Eye (tissue), 1 donor: ENCODE results near the gene ITPR2.
"Not testable (repeated sequence)": the region's sequence is repeated elsewhere in the genome, so short reads cannot be mapped to it uniquely, and the experiment has no call there.

Experiments used
- DNase-seq: peaks from one replicate; pipeline ENCODE4 v3.0.0-alpha.2; 2015

ITPR2 gene

DNA sequence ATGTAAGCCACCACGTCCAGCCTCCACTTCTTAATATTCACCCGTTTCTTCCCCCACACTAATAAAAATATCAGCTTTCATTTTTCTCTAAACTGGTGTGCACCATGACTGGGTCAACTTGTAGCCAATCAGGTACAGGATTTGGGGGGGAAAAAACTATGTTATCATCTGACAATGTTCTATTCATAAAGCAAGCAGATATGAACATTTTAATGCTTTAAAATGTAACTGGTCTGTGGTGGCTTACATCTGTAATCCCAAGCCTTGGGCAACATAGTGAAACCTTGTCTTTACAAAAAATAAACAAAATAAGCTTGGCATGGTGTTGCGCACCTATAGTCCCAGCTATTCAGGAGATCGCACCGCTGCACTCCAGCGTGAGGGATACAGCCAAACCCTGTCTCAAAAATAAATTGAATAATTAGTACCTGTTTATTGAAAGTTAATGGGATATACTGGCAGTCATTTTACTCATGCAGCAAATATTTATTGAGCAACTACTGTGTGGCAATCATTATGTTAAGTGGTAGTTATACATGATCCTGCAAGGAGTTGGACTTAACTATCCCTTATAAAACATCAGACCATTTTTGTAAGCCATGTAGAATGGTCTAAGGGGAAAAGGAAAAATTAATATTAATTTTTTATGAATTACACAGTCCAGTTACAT is 15.3 kb upstream of the ITPR2 start:
- DNase-seq, result no peak

DNA sequence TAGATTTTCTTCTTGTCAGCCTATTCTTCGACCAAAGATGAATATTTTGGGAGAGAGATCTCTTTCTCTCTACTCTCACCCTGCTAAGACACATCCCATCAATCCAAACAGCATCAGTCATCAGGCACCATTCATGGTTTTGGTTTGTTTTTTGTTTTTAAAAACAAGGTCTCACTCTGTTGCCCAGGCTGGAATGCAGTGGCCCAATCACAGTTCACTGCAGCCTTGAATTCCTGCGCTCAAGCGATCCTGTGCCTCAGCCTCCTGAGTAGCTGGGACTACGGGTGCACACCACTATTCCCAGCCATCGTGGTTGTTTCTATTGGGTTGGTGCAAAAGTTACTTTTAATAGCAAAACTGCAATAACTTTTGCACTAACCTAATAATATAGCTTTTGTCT is 14.4 kb upstream of the ITPR2 start:
- no peak for DNase-seq

DNA sequence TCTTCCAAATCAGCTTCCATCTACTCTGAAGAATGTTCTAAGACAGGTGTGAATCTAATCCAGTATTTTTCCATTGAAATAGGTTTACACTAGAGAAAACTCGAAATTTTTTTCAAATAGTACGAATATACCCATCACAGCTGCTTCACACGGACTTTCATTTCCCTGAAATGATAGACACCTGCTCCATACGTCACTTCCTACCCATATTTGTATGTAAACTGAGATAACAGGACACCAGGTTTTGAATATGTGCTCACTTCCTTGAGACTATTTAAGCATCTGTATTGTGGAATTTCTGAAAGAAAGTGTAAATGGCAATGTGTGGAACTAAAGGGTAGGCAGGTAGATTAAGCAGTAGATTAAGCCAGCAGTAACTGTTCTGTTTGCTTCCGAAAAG is 13.4 kb upstream of the ITPR2 start:
- no peak for DNase-seq

DNA sequence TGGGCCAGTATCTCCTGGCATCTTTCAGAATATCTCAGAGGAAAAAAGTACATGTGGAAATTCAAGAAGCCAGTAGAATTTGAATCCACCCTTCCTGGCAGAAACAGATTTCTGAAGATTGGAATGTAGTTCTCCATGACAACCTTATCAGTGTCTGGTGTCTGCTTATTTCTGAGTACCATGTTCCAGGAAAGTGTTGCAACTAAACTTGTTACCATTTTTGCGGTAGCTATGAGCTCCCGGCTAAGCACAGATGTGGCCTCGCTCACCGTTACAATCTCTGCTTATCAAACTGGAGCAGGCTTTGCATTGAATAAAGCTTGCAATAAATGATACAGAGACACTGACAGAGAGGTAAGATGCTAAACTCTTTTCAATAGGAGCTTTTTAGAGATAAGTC is 13.0 kb upstream of the ITPR2 start:
- DNase-seq, result no peak

DNA sequence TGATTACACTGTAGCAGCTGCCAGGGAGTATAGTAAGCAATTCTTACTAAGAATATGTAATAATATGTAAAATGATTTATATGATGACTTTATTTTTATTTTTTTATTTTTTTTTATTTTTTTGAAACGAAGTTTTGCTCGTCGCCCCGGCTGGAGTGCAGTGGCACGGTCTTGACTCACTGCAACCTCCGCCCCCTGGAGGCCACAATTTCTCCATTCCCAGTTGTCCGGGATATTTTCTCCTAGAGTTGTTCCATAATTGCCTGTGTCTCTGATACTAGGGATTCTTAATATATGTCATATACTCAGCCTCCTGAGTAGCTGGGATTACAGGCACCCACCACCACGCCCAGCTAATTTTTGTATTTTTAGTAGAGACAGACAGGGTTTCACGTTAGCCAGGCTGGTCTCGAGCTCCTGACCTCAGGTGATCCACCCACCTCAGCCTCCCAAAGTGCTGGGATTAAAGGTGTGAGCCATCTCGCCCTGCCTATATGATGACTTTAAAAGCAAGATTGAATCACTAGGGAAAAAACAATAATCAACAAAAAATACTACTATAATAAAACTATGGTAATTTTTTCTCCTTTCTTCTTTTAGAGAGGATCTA is 12.2 kb upstream of the ITPR2 start:
- peak; percentile 58 for DNase-seq

DNA sequence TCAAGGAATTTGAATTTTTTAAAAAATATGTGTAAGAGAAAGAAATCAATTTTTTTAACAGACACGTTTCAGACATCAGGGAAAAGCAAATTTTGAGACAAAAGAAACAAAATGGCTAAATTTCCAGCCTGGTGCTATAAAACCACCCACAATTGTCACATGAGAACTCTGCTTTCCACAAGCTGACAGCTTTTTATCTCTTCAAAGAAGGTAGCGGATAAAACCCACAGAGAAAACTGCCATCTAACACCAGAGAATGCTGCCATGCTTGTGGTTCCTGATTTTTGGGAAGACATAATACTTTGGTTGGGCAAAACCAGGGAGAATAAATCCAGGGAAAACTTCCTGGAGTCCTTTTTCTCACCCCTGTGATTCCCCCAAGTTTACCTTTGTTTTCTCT is 10.3 kb upstream of the ITPR2 start:
- DNase-seq, result no peak

DNA sequence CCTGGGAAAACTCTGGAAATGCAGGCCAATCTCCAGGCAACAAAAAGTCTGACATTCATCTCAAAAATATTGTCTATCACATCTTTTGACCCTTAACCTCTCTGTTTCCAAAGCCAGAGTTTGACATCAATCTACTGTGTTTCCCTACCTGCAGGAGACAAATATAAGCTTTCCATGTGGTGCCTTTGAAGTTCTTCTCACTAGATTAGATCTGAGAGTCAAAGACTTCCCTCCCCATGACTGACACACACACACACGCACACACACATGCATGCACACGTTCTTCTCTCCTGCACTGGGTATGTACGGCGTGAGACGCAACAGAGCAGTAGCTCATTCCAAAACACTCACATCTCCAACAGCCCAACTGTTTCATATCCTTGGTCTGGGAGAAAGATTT is 8.1 kb upstream of the ITPR2 start:
- DNase-seq, result no peak

DNA sequence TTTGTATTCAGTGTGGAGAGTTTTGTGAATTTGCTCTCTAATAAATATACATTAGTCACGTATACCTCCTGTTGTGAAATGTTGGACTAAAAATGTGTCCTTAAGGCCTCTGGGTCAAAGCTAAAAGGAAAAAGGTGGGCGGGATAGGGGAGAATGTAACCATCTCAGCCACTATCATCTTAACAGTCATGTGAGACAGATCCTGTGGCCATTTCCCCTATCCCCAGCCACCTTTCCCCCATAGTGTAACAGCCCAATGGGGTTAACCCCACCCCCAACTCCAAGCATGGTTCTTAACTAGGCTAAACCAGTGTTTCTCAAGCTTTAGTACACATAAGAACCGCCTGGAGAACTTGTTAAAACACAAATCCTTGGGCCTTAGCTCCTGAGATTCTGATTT is 6.5 kb upstream of the ITPR2 start:
- DNase-seq, result no peak

DNA sequence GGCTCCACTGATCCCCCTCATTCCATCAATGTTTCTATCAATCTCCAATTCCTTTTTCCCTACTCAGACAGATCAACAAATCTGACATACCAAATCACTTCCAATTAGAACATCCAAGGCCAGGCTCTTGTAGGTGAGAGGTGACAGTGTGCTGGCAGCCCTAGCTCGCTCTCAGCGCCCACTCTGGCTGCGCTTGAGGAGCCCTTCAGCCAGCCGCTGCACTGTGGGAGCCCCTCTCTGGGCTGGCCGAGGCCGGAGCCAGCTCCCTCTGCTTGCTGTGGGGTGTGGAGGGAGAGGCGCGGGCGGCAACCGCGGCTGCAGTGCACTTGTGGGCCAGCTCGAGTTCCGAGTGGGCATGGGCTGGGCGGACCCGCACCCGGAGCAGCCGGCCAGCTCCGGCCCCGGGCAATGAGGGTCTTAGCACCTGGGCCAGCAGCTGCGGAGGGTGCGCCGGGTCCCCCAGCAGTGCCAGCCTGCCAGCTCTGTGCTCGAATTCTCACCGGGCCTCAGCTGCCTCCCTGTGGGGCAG is 6.0 kb upstream of the ITPR2 start:
- DNase-seq, result no peak

DNA sequence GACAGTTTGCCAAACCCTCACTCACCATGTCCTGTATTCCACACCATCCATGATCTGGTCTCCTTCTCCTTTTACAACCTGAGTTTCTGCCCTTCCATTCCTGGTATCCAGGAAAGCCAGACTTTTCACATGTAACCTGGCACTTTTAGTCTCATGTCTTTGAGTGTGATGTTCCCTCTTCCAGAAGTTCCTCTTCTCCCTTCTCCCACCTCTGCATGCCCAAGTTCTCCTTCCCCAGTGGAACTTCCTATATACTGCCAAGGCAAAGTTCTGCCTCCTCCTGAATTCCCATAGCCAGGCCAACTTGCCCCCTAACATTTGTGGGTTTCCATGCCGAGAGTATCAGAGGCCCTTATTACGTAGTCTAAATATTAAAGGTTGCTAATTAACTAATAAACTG is 3.2 kb upstream of the ITPR2 start:
- DNase-seq, result no peak

DNA sequence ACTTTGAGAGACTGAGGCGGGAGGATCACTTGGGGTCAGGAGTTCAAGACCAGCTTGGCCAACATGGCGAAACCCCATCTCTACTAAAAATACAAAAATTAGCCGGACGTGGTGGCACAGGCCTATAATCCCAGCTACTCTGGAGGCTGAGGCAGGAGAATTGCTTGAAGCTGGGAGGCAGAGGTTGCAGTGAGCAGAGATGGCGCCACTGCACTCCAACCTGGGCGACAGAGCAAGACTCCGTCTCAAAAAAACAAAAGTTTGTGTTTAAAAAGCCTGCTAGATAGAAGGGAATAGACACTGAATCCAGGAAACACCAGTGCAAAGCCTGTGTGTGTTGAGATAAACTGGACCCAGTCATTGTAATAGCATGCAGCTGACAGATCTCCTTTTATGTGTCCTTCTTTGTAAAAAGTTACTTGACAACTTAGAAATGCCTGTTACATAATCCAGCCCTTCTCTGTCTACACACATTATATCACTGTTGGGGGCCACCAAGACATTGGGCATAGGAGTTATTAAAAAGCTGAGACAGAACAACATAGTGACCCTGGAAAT is 1.6 kb upstream of the ITPR2 start:
- not testable (repeated sequence) for DNase-seq

DNA sequence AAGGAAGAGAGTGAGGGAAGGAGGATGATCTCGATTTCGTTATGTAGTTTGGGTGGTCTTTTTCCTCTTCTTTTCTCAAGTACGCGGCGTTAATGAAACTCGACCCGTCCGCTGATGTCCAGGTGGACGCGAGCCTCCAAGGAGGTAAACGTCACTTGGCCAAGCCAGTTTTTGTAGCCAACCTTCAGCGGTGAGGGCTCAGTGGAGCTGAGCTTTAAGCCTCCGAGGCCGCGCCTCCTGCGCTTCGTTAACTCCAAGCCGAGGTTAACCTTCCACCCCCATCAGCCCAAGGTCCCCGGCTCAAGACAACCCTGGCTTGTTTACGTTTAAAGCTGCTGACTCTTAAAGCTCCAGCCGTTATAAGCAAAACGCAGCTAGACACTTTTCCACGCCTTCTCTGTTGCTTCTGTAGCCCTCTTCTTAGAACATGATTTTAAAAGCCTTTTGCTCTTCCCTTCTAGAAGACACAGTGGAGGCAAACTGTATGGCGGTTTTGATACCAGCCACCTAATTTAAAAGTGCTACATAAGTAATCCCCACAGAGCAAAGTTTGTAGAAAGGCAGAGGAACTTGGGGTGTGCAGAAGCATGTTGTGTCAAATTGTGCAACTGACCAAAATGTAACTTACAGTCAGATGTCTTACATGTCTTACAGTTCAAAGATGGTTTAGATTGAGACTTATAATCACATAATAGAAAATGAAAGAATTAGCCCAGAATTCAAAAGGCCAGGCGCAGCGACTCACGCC is 923 bp upstream of the ITPR2 start:
- DNase-seq, result peak; percentile 73

DNA sequence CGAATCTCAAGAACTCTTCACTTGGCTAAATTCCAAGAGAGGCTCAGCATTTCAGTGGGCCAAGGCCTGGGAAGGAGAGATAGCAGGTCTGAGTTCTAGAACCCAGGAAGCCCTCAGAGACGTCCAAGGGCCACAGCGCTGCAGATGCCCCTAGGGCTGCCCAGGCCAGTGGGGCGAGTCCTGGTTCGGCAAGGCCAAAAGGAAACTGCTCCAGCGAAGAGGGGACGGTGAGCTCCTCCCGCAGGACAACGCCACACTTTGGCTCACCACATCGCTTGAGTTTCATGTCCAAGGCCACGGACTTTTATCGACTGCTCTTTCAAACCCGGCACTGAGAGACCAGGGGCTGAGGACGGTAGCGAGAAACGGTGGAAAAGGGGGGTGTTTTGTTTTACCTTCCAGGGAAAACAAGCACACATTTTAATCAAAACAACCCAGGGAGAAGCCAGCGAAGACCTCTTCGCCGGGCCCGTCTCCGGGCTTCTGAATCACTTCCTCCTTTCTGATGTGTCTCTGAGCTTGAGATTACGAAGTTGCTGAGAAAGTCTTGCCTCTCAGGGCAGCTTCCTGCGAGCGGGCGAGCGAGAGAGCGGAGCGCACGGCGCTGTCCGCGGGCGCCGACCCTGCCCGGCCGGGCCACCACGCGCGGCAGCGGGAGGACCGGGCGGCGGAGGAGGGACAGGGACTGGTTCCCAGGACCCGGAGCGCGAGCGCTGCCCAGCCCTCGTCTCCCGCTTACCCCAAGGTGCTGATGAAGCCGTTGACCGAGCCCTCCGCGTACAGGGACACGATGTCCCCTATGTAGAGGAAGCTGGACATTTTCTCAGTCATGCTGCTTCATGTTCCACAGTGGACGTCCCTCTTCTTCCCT is 808 bp downstream of the ITPR2 start:
- DNase-seq, result peak; percentile 85

DNA sequence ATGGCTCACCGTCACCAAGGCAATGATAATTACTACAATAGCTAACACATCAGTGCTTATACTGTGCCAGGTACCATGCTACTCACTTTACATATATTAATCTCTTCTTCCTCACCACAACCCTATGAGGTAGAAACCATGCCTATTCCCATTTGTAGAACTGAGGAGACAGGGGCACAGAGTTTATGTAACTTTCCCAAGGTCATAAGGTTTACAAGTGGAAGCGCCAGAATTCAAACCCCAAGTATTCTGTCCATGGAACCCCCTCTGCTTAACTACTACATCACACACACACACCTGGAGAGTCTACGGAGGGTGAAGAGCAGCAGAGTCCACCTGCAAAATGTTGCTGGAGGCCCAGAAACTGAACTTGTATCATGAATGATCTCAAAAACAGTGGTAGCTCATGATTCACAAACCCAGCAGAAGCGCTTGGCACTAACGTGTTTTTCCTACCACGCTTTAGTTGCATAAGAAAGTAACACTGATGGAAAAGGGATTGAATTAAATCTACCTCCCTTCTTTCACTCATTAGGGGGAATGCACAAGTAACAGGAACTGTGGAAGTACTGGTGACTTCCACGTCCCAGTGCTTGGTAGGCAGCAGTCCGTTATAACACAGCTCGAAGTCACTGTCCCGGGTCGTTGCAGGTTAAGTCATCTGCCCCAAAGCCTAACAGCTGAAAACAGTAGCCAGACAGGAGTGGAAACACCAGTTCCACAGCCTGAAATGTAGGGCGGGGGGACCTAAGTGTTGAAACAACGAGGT is 2.0 kb downstream of the ITPR2 start:
- peak; percentile 27 for DNase-seq

DNA sequence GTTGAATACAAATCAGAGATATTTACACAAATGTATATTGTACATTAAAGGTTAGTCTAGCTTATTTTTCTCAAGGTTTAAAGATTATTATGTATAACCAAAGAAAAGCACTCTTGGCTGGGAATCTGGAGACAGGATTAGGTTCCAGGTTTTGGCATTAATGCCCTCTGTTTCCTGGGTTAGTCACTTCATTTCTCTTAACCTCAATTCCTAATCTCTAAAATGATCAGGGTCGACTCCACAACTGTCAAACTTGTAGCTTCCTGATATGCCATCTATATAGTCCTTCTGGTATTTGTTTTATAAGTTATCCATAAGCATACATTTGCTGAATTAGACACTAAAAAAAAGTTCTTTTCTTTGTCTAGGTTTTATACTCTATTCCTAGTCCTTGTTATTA is 2.6 kb downstream of the ITPR2 start:
- DNase-seq, result no peak

DNA sequence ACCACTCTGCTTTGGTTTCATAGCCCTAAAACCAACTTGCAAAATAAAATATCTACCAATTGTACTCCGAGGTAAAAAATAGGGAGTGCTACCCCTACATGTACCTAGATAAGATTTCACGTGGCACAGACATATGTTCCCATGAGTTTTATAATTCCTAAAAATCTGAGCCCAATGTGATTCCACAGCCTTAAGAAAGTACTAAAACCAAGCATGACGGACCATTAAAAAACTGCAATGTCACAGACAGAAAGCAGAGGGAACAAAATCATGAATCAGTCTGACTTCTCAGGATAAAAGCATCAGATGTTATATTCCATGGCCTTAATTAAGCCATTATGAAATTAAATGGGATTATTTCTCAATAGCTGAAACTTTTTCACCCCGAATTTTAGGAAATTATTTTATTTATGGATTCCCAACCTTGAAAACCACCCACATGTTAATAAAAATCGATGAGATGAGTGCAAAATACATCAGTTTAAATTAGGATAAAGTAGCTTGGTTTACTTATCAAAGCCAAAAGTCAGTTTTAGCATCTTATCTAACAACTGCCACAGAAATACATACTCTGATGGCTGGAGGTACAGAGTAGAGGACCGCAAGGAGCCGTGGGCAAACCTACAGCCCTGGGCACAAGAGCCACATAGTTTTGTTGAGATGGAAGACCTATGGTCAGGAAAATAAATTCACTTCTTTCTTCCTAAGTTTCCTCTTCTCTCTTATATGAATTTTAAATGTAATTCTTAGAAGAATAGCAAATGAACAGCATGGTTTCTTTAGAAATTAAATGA is 4.5 kb downstream of the ITPR2 start:
- no peak for DNase-seq

DNA sequence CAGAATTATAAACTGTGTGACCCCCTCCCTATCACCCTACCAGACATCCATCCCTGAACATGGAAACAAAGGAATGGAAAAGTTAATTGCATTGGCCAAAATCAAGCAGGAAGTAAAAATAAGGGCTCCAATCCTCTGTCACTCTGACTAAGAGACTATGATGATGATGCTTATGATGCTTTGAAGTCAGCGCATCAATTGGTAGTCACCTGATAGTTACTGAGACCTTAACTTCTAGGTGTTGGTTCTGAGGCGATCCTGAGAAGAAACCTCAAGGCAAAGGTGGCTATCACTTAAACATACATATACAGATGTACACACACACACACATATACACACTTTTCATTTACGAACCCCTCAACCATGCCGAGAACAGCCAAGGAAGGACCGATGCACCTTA is 6.6 kb downstream of the ITPR2 start:
- DNase-seq, result no peak

DNA sequence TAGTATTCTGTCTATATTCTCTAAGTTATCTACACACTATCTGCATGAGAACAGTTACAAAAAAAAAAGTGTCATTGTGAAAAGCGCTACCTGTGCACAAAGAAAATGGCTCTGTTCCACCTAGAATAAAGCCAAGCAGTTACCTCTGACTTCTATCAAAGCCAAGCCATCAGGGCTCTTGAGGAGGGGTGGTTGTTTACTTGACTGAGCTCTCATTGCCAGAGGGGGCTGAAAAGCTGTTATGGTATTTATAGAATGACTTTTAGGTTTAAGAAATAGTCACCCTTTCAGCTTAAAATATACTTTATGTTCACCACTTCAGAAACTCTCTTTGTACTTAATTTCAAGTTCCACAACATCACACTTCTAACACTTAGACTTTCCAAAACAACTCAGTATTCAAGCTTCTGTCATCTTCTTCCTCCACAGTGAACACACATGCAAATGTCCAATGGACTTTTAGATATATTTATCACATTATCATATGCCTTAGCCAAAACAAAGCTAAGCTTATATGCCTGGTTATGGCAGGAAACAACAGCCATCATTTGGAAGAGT is 7.5 kb downstream of the ITPR2 start:
- no peak for DNase-seq

DNA sequence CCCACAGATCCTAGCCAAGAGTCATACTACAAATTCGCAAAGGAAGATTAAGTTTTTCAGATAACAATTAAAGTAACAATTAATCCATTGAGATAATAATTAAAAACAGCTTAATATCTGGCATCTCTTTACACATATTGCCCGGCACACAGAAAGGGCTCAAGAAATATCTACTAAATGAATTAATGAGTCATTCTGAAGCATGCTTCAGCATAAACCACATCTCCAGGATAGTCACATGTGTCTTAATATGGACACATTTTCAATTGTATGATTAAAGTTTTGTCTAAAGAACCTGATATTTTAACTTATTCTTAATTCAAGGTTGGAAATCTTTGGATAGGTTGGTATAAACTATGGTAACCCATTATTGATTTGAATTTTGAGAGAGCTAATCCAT is 9.6 kb downstream of the ITPR2 start:
- DNase-seq, result no peak

DNA sequence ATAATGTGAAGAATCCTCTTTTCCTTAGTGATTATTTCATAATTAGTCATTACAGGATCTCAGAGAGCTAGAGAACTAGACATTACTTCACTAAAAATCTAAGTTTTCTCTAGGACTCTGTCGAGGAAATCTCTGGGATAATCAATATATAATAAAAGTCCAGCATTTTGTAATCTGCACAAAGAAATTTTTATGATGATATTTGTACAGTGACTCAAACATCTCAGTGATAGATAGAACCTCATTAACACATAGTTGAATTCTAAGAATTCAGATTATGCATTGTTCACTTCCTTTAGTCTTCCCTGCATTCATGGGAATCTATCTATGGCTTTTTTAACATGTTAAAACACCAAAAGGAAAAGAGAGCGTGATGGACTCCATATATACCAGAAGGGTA is 11.0 kb downstream of the ITPR2 start:
- no peak for DNase-seq

DNA sequence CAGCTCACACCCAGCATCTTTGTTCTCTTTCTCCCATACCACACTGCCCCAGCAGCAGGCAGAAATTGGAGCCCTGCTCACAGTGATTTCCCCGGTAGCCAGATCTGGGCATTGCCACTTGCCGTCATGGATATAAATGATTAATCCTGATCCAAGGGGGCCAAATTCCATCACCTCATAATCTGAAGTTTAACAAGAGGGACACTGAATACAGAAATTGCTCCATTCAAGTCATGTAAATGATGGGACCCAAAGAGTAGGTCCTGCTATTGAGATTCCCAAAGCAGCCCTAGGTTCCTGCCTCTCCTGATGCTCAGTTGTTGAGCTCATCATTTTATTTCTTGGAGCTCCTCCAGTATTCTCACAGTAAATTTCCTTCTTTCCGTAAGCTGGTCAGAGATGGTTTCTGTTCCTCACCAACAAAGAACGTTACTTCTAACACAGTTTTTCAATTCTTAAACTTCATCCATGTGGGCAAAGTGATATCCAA is 11.7 kb downstream of the ITPR2 start:
- DNase-seq, result no peak
